SKM-1 treated with dmso at 0.1 percent for 144 hours (cell line): Measurements from ENCODE around the gene XG.
"Not testable (repeated sequence)": the region's sequence is repeated elsewhere in the genome, so short reads cannot be mapped to it uniquely, and the experiment has no call there.

ENCODE experiments used
- DNase-seq: peaks from one replicate; lab custom pipeline; 2025; ENCODE audit not compliant: unreplicated experiment; lab: John Stamatoyannopoulos, UW

The XG gene

GRCh38 chrX:2751874-2752300, at the start of gene XG:
Gene XG, plus strand, starts transcription at chrX:2752040. Its CDS starts 235 bp downstream, at chrX:2752275.
- DNase-seq, result not testable (repeated sequence)

GRCh38 chrX:2703991-2704369, 47.9 kb upstream of the XG start:
- no peak for DNase-seq

- DNase-seq, result no peak
Observed at GRCh38 chrX:2705046-2705832, 46.6 kb upstream of the XG start.

- no peak for DNase-seq
Observed at GRCh38 chrX:2707334-2707760, 44.5 kb upstream of the XG start.

GRCh38 chrX:2708021-2708420, 43.8 kb upstream of the XG start:
- no peak for DNase-seq

- DNase-seq, result no peak
Observed at GRCh38 chrX:2708592-2709188, 43.1 kb upstream of the XG start.

- DNase-seq, result no peak
Observed at GRCh38 chrX:2709556-2709955, 42.3 kb upstream of the XG start.

- no peak for DNase-seq
Observed at GRCh38 chrX:2710041-2710840, 41.6 kb upstream of the XG start.

GRCh38 chrX:2711441-2711840, 40.4 kb upstream of the XG start:
- no peak for DNase-seq

- DNase-seq, result no peak
Observed at GRCh38 chrX:2712428-2712827, 39.4 kb upstream of the XG start.

GRCh38 chrX:2712890-2713840, 38.7 kb upstream of the XG start:
- no peak for DNase-seq

GRCh38 chrX:2714551-2714950, 37.3 kb upstream of the XG start:
- DNase-seq, result no peak

- no peak for DNase-seq
Observed at GRCh38 chrX:2715066-2715600, 36.7 kb upstream of the XG start.

GRCh38 chrX:2717312-2717711, 34.5 kb upstream of the XG start:
- no peak for DNase-seq

GRCh38 chrX:2718821-2719220, 33.0 kb upstream of the XG start:
- no peak for DNase-seq

GRCh38 chrX:2719774-2720447, 31.9 kb upstream of the XG start:
- DNase-seq, result no peak

GRCh38 chrX:2723286-2723879, 28.5 kb upstream of the XG start:
- no peak for DNase-seq

- not testable (repeated sequence) for DNase-seq
Observed at GRCh38 chrX:2727264-2727663, 24.6 kb upstream of the XG start.

GRCh38 chrX:2732076-2732475, 19.8 kb upstream of the XG start:
- no peak for DNase-seq

GRCh38 chrX:2732649-2733048, 19.2 kb upstream of the XG start:
- DNase-seq, result no peak
